NT2/D1 (cell line): ENCODE results near the gene LRRC32.

Experiments
- DNase-seq: peaks from one replicate; pipeline ENCODE4 v3.0.0-alpha.2; 2011; ENCODE audit warnings: low read depth, low spot score
- H3K27me3 ChIP-seq: 2 replicates; pipeline ENCODE4 v1.6.0; 2011; ENCODE audit warnings: mild to moderate bottlenecking; ENCODE audit not compliant: insufficient read length, insufficient read depth
- H3K36me3 ChIP-seq: 2 replicates; pipeline ENCODE4 v1.6.1; 2011; ENCODE audit warnings: mild to moderate bottlenecking, low read length, mixed read lengths; ENCODE audit not compliant: insufficient read depth, insufficient read length
- H3K4me1 ChIP-seq: 2 replicates; pipeline ENCODE4 v1.5.1; 2011; ENCODE audit not compliant: insufficient read depth, insufficient read length
- H3K4me3 ChIP-seq: 2 replicates; pipeline ENCODE4 v1.5.1; 2011; ENCODE audit warnings: low read depth; ENCODE audit not compliant: insufficient read length
- H3K9ac ChIP-seq: 2 replicates; pipeline ENCODE4 v1.6.0; 2011; ENCODE audit warnings: low read depth; ENCODE audit not compliant: insufficient read length
- H3K9me3 ChIP-seq: 2 replicates; pipeline ENCODE4 v1.5.1; 2011; ENCODE audit warnings: mild to moderate bottlenecking, low read length; ENCODE audit not compliant: insufficient read depth
- SUZ12 ChIP-seq: IDR thresholded peaks from 2 replicates; pipeline ENCODE4 v1.6.1; 2011; ENCODE audit not compliant: insufficient read length, insufficient read depth; ENCODE audit errors: extremely low read depth
- YY1 ChIP-seq: IDR thresholded peaks from 2 replicates; pipeline ENCODE4 v1.6.1; 2011; ENCODE audit not compliant: insufficient read length, insufficient read depth
- ZNF274 ChIP-seq: IDR thresholded peaks from 2 replicates; pipeline ENCODE4 v1.6.1; 2011; ENCODE audit warnings: mild to moderate bottlenecking, low read depth, low read length

The LRRC32 gene

DNA sequence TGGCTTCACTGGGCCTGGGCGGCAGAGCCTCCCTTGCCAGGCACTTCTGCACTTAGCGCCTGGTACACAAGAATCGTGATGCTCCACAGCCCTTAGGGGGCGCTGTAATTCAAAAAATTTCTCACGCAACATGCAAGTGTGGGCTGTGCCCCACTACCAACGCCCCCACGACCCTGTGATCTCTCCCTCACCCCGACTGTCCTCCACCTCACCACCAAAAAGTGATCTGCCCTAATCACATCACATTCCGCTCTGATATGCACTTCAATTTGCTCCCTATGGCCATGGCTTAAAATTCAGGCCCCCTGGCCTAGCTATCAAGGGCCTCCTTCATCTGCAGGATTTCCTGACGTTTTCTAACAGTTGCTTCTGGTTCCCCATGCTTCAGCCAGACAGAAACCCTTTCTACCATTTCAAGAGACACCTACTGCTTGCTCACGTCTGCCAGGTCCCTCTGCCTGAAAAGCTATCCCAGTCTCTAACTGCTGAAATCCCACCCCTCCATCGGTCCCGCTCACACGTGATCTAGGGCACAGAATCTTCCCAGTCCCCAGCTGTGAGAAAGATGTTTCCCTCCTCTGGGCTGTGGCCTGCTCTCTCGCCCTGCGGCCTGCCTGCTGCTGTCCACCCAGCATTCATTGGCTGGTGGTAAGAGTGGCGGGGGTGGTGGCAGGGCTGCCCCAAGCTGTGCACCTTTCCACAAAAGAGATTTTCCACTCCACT, 27.9 kb upstream of the LRRC32 start:
- peak; percentile 52 for DNase-seq
- TF ChIP-seq YY1 (no peak), ZNF274 (no peak), SUZ12 (no peak)
- H3K4me3 ChIP-seq = no peak overlapping the region

DNA sequence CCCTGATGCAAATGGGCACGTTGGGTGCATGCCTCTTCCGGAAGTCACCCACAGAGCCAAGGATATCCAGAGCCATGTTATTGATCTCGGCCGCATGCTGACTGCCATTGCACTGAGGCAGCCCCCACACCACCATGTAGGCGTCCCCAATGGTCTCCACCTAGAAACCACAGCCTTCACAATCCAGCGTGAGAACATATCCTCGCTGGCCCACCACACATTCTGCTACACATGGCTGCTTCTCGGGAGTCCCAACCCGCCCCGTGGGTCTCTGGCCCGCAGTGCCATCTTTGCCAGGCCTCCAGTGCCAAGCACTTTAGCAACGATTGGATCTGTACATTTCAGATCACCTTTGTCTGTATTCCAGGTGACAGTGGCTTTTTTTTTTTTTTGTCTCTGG, 26.2 kb upstream of the LRRC32 start:
- DNase-seq = no peak
- Histone ChIP-seq H3K4me1 (peaks cover 7% of the 10 kb centered on the region), H3K4me3 (no peak overlapping the region), H3K27me3 (no peaks in the 10 kb centered on the region), H3K36me3 (no peaks in the 10 kb centered on the region), H3K9ac (no peak overlapping the region), H3K9me3 (no peaks in the 10 kb centered on the region)
- TF ChIP-seq YY1 (no peak), ZNF274 (no peak), SUZ12 (no peak)

More for the DNA sequence above, 27.9 kb upstream of the LRRC32 start:
- Histone ChIP-seq H3K27me3 (no peaks in the 10 kb centered on the region), H3K36me3 (no peaks in the 10 kb centered on the region), H3K4me1 (peaks cover 13% of the 10 kb centered on the region), H3K9ac (no peak overlapping the region), H3K9me3 (no peaks in the 10 kb centered on the region)

DNA sequence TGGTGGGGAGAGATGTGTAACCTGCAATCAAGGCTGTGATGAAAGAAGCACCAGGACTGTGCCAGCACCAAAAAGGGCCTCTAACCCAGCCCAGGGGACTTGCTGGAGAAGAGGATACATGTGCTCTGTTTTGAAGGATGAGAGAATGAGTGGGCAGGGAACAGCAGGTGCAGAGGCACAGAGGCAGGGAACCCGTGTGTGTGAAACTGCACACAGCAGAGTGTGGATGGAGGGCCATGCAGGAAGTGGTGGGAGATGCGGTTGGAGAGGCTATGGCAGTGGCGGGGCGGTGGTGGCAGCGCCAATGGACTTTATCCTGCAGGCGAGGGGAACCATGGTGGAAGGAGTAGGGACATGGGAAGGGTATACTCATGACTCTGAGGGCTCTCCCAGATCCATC, 25.2 kb upstream of the LRRC32 start:
- H3K9me3 ChIP-seq = no peaks in the 10 kb centered on the region
- H3K36me3 ChIP-seq = no peaks in the 10 kb centered on the region
- peaks cover 7% of the 10 kb centered on the region for H3K4me1 ChIP-seq
- TF ChIP-seq YY1 = no peak
- no peak for TF ChIP-seq SUZ12
- TF ChIP-seq ZNF274 = no peak
- no peaks in the 10 kb centered on the region for H3K27me3 ChIP-seq
- no peak for DNase-seq
- H3K4me3 ChIP-seq = no peak overlapping the region
- no peak overlapping the region for H3K9ac ChIP-seq

DNA sequence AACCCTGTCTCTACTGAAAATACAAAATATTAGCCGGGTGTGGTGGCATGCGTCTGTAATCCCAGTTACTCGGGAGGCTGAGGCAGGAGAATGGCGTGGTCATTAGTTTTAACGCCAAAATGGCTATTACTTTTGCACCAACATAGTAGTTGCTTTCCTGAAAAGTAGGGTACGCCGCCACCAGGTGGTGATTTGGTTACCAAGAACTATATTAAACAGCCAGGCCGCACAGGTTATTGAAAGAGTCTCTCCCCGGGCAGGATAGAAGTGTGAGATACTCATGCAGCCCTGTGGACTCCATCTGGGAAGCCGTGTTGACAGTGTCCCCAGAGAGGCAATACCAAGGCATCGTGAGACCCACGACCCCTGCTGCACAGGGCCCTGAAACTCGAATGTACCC, 24.6 kb upstream of the LRRC32 start:
- no peak overlapping the region for H3K4me3 ChIP-seq
- peaks cover 4% of the 10 kb centered on the region for H3K4me1 ChIP-seq
- DNase-seq = no peak
- H3K9ac ChIP-seq = no peak overlapping the region
- no peaks in the 10 kb centered on the region for H3K36me3 ChIP-seq
- TF ChIP-seq SUZ12 (no peak), YY1 (no peak), ZNF274 (no peak)
- H3K27me3 ChIP-seq = no peaks in the 10 kb centered on the region
- no peaks in the 10 kb centered on the region for H3K9me3 ChIP-seq

DNA sequence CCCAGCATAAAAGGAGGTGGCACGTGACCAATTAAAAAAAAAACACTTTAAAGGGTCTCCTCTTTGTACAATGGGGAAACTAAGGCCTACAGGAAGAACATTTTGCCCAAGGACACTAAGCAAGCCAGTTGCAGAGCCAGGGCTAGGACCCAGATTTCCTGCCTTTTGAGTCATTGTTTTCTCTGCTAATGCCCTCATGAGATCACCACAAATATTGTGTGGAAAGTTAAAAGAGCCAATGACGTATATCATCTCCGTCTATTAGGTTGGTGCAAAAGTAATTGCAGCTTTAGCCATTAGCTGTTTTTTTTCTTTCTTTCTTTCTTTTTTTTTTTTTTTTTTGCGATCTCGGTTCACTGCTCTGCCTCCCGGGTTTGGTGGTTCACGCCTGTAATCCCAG, 24.1 kb upstream of the LRRC32 start:
- no peak overlapping the region for H3K9ac ChIP-seq
- no peaks in the 10 kb centered on the region for H3K36me3 ChIP-seq
- H3K4me3 ChIP-seq = no peak overlapping the region
- TF ChIP-seq YY1 = no peak
- no peak for TF ChIP-seq ZNF274
- TF ChIP-seq SUZ12 = no peak
- H3K9me3 ChIP-seq = no peaks in the 10 kb centered on the region
- no peak for DNase-seq
- H3K4me1 ChIP-seq = peaks cover 2% of the 10 kb centered on the region
- no peaks in the 10 kb centered on the region for H3K27me3 ChIP-seq

DNA sequence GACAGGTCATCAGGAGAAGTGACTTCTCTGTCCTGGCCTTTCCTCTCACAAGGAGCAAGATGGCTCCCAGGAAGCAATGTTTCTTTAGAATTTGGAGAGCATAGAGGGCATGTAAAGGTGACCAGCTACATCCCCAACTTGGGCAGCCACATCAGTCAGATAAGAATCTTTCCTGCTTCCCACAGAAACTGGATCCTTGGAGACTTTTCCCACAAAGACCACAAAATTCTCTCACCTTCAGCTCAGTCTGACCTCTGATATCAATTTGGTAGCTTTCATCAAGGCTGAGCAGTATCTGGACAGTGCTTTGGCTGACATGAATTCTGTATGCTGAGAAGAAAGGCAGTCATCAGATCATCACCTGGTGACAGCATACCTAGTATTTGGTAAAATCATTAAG, 23.3 kb upstream of the LRRC32 start:
- no peaks in the 10 kb centered on the region for H3K36me3 ChIP-seq
- TF ChIP-seq ZNF274 = no peak
- no peak for TF ChIP-seq YY1
- TF ChIP-seq SUZ12 = no peak
- no peaks in the 10 kb centered on the region for H3K9me3 ChIP-seq
- no peak for DNase-seq
- H3K9ac ChIP-seq = no peak overlapping the region
- H3K4me3 ChIP-seq = no peak overlapping the region
- no peaks in the 10 kb centered on the region for H3K27me3 ChIP-seq
- peaks cover 2% of the 10 kb centered on the region for H3K4me1 ChIP-seq

DNA sequence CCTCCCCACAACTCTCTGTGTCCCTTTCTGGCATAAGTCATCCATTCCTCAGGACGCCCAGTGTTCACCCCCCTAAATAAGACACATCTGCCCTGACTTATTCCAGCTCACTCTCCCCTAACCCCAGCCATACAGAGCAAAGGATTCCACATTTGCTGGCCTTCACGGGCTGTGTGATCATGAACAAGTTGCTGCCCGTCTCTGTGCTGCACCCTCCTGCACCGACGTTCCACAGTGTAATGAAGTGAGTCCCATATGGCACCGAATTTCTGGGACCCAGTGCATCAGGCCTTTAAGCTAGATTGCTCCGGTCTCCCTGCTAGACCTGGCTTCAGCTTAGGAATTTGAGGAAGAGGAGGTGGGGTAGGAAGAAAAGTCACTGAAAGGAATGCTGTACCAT, 22.4 kb upstream of the LRRC32 start:
- Histone ChIP-seq H3K27me3 (no peaks in the 10 kb centered on the region), H3K4me3 (no peak overlapping the region), H3K9ac (no peak overlapping the region), H3K36me3 (no peaks in the 10 kb centered on the region), H3K4me1 (no peaks in the 10 kb centered on the region), H3K9me3 (no peaks in the 10 kb centered on the region)
- no peak for DNase-seq
- TF ChIP-seq SUZ12 = no peak
- TF ChIP-seq YY1 = no peak
- TF ChIP-seq ZNF274 = no peak
